Loucy (cell line): ENCODE results near the gene GLYR1.

Experiments used
- H2AFZ ChIP-seq: fragments of 200-600 bp; sonication (generic); 2 replicates; pipeline ENCODE4 v1.6.0; 2016; ENCODE audit warnings: antibody characterized with exemption, mild to moderate bottlenecking, low read length, moderate library complexity
- H3F3A ChIP-seq: fragments of 200-600 bp; 2 replicates; pipeline ENCODE4 v1.6.0; 2016; ENCODE audit warnings: antibody characterized with exemption, low read depth, mild to moderate bottlenecking
- H3K27me3 ChIP-seq: fragments of 200-600 bp; sonication (generic); 2 replicates; pipeline ENCODE4 v1.6.1; 2014; ENCODE audit warnings: low read length, mild to moderate bottlenecking; ENCODE audit not compliant: insufficient read depth, poor library complexity, severe bottlenecking
- H3K36me3 ChIP-seq: fragments of 200-600 bp; sonication (generic); 2 replicates; pipeline ENCODE4 v1.6.1; 2016; ENCODE audit warnings: low read length; ENCODE audit not compliant: insufficient read depth
- H3K4me1 ChIP-seq: fragments of 200-600 bp; sonication (generic); 2 replicates; pipeline ENCODE4 v1.5.1; 2014; ENCODE audit warnings: low read length, mild to moderate bottlenecking; ENCODE audit not compliant: insufficient read depth, poor library complexity, severe bottlenecking
- H3K4me2 ChIP-seq: fragments of 200-600 bp; sonication (generic); 2 replicates; pipeline ENCODE4 v1.6.0; 2014; ENCODE audit warnings: antibody characterized with exemption, low read length, low read depth, mild to moderate bottlenecking; ENCODE audit not compliant: poor library complexity, severe bottlenecking
- H3K4me3 ChIP-seq: fragments of 200-600 bp; sonication (generic); 2 replicates; pipeline ENCODE4 v1.5.1; 2014; ENCODE audit warnings: low read length, mild to moderate bottlenecking, mixed read lengths; ENCODE audit not compliant: poor library complexity, severe bottlenecking
- H3K79me2 ChIP-seq: fragments of 200-600 bp; sonication (generic); 2 replicates; pipeline ENCODE4 v1.6.1; 2014; ENCODE audit warnings: low read length; ENCODE audit not compliant: insufficient read depth
- H3K9ac ChIP-seq: fragments of 200-600 bp; sonication (generic); 2 replicates; pipeline ENCODE4 v1.6.0; 2014; ENCODE audit warnings: mild to moderate bottlenecking, low read depth, low read length, moderate library complexity; ENCODE audit not compliant: poor library complexity, severe bottlenecking
- H3K9me2 ChIP-seq: fragments of 200-600 bp; sonication (generic); replicated peaks from 2 replicates; pipeline ENCODE4 v1.6.1; 2016; ENCODE audit warnings: low read depth, low read length, mixed read lengths
- H3K9me3 ChIP-seq: fragments of 200-600 bp; sonication (generic); 2 replicates; pipeline ENCODE4 v1.6.1; 2014; ENCODE audit warnings: mild to moderate bottlenecking, antibody characterized with exemption, low read length, low read depth; ENCODE audit not compliant: insufficient read depth
- H4K20me1 ChIP-seq: fragments of 200-600 bp; sonication (generic); 2 replicates; pipeline ENCODE4 v1.6.0; 2014; ENCODE audit warnings: antibody characterized with exemption, low read length, mild to moderate bottlenecking; ENCODE audit not compliant: insufficient read depth, poor library complexity, severe bottlenecking
- EZH2phosphoT487 ChIP-seq: fragments of 200-600 bp; IDR thresholded peaks from 2 replicates; pipeline ENCODE4 v1.6.1; 2018; ENCODE audit warnings: antibody characterized with exemption, mild to moderate bottlenecking, moderate library complexity, borderline replicate concordance
- TF ChIP-seq, protein P1 (sequence below): fragments of 200-600 bp; sonication (generic); conservative IDR thresholded peaks from 2 replicates; pipeline ENCODE4 v1.5.1; 2014; ENCODE audit warnings: mild to moderate bottlenecking, antibody characterized with exemption, low read length

GLYR1 gene

DNA sequence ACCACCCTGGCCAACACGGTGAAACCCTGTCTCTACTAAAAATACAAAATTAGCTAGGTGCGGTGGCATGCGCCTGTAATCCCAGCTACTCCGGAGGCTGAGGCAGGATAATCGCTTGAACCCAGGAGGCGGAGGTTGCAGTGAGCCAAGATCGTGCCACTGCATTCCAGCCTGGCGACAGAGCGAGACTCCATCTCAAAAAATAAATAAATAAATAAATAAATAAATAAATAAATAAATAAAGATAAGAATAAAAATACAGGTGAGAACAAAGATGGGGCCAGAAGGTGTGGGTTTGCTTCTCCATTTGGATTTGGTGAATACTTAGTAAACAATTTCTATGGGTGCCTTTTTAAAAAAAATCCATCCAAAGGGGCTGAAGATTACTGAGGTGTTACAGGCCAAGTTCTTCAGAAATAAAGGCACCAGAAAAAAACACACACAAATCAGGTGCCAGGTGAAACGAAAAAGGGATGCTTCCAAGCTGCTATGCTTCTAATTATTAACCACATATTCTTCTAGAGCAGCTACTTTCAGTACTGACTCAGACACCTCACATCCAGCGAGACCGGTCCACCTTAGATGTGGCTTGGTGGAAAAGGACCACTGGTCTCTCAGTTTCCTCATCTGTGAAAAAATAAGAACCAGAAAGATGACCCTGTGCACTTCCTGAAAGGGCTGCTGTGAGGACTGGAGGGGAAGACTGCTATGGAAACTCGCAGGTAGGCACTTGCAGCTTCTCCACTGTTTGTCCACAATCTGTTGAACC lies 9.2 kb downstream of the GLYR1 start:
- Histone ChIP-seq H3K36me3 (peaks cover 21% of the 10 kb centered on the region; the same call in 1 of the 2 replicates), H3K4me1 (no peaks in the 10 kb centered on the region), H3K4me2 (no peak overlapping the region), H3K9me2 (no peaks in the 10 kb centered on the region), H3K27me3 (no peaks in the 10 kb centered on the region), H3F3A (no peaks in the 10 kb centered on the region), H3K9ac (no peak overlapping the region), H4K20me1 (no peaks in the 10 kb centered on the region), H2AFZ (no peak overlapping the region), H3K9me3 (no peaks in the 10 kb centered on the region), H3K79me2 (no peaks in the 10 kb centered on the region), H3K4me3 (no peak overlapping the region)
- TF ChIP-seq, protein P1, sequence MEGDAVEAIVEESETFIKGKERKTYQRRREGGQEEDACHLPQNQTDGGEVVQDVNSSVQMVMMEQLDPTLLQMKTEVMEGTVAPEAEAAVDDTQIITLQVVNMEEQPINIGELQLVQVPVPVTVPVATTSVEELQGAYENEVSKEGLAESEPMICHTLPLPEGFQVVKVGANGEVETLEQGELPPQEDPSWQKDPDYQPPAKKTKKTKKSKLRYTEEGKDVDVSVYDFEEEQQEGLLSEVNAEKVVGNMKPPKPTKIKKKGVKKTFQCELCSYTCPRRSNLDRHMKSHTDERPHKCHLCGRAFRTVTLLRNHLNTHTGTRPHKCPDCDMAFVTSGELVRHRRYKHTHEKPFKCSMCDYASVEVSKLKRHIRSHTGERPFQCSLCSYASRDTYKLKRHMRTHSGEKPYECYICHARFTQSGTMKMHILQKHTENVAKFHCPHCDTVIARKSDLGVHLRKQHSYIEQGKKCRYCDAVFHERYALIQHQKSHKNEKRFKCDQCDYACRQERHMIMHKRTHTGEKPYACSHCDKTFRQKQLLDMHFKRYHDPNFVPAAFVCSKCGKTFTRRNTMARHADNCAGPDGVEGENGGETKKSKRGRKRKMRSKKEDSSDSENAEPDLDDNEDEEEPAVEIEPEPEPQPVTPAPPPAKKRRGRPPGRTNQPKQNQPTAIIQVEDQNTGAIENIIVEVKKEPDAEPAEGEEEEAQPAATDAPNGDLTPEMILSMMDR = no peak
- no peak for TF ChIP-seq EZH2phosphoT487

DNA sequence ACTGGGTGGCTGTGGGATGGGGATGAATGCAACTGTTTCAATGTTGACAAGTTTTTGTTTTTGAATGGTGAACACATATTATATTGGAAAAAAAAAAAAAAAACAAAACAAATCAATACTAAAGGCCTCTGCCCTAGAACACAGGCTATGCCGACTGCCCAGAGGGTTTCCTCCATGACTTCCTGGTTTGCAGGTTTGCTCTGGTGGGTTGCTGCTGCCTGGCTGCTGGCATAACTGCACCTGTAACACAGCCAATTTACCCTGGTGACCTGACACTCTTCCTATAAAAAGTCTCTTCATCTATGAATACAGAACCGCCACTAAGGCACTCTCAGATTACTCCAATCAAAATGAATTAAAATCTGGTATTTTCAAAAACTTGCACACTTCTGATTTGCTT lies 10.4 kb downstream of the GLYR1 start:
- H3K4me1 ChIP-seq = no peaks in the 10 kb centered on the region
- no peak overlapping the region for H3K4me3 ChIP-seq
- H3K79me2 ChIP-seq = no peaks in the 10 kb centered on the region
- no peaks in the 10 kb centered on the region for H3F3A ChIP-seq
- TF ChIP-seq, protein P1 = no peak
- TF ChIP-seq EZH2phosphoT487 = no peak
- no peaks in the 10 kb centered on the region for H4K20me1 ChIP-seq
- no peak overlapping the region for H3K9ac ChIP-seq
- no peaks in the 10 kb centered on the region for H3K9me2 ChIP-seq
- no peaks in the 10 kb centered on the region for H3K9me3 ChIP-seq
- H3K27me3 ChIP-seq = no peaks in the 10 kb centered on the region
- no peak overlapping the region for H2AFZ ChIP-seq
- H3K36me3 ChIP-seq = peaks cover 31% of the 10 kb centered on the region; the same call in 1 of the 2 replicates
- H3K4me2 ChIP-seq = no peak overlapping the region

DNA sequence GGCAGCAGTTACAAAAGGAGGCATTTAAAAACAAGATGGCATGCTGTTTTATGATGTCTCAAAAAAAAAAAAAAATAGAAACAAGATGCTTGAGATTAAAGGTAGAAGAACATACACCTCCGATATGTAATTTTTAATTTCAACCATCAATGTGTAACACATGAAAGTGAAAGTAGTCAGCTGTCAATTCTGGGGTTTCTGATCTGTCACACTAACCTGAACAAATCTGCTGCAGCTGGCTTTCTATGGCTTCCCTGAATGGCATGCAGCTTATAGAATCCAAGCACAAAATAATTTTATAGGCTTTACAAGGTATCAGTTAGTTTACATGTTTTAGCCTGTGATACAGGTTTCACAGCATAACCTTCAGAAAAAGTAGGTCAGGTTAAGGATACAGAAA lies 13.5 kb downstream of the GLYR1 start:
- Histone ChIP-seq H3K4me2 (no peak overlapping the region), H3K9ac (no peak overlapping the region), H3K4me1 (no peaks in the 10 kb centered on the region), H3K4me3 (no peak overlapping the region), H3F3A (no peaks in the 10 kb centered on the region), H3K36me3 (peaks cover 37% of the 10 kb centered on the region; the same call in 1 of the 2 replicates), H3K79me2 (no peaks in the 10 kb centered on the region), H4K20me1 (no peaks in the 10 kb centered on the region), H3K9me3 (no peaks in the 10 kb centered on the region), H3K9me2 (no peaks in the 10 kb centered on the region), H2AFZ (no peak overlapping the region), H3K27me3 (no peaks in the 10 kb centered on the region)
- no peak for TF ChIP-seq EZH2phosphoT487
- TF ChIP-seq, protein P1 = no peak
